ENCODE data around the gene SUGCT.
A peak's percentile ranks its signal among the peaks of the same experiment; 100 is the strongest.

The SUGCT gene

DNA sequence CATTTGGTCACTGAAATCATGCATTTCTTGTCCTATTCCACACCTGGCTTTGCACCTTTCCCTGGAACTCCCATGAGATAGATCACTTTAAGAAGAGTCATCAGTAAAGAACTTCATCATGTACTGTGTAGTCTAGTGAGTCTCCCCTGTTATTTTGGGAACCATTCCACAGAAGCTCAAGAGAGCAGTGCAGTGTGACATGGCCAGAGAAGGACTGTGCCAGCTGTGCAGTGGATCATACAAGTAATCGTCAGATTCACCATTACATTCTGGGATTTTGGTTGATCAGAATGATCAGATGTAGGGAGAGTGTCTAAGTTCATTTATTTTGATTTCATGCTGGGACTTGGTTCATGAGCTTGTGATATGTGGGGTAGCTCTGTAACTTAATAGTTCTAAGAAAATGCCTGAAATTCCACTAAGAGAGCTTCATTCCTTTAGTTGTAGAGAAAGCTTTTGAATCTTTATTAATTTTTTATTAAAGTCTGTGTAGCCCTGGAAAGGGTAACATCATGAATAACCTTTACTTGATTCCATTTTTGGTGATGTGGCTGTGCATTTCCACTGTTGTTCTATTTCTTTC lies 166.8 kb downstream of the SUGCT start:
- no peak for TF ChIP-seq CTCF (IDR thresholded peaks at IDR 0.05; ENCODE audit: extremely low read depth, insufficient read depth, missing control alignments)
- in situ Hi-C loops (cut with MboI; ENCODE audit: low pct_unique_long_range_greater_than_20kb, low sequenced_read_pairs, unreplicated experiment), result no loop called here
- DNase-seq (ENCODE audit: low spot score), result no peak

GRCh38 chr7:40303996-40304395 lies 169.2 kb downstream of the SUGCT start:
- no peak for DNase-seq (ENCODE audit: low spot score)
- in situ Hi-C loops (cut with MboI; ENCODE audit: low pct_unique_long_range_greater_than_20kb, low sequenced_read_pairs, unreplicated experiment), result no loop called here
- TF ChIP-seq CTCF (IDR thresholded peaks at IDR 0.05; ENCODE audit: extremely low read depth, insufficient read depth, missing control alignments), result no peak

- TF ChIP-seq CTCF (IDR thresholded peaks at IDR 0.05; ENCODE audit: extremely low read depth, insufficient read depth, missing control alignments), result no peak
- no peak for DNase-seq (ENCODE audit: low spot score)
- in situ Hi-C loops (cut with MboI; ENCODE audit: low pct_unique_long_range_greater_than_20kb, low sequenced_read_pairs, unreplicated experiment), result no loop called here
Measured at GRCh38 chr7:40305229-40305628, 170.4 kb downstream of the SUGCT start.

DNA sequence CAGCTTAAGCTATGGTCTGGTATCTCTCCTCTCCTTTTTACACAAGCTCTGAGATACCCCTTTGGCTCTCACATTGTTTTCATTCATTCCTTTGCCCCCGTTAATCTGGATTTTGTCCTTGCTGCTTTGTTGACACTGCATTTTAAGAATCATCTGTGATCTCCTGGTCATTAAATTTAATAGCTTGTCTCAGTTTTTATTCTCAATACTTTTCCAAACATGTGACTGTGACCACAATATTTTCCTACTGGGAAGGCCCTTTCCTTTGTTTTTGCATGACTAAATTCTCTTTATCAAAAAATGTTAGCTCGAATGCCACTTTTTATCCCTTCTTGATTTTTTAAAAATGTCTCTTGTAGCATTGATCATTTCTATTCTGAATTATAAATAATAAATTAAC lies 171.2 kb downstream of the SUGCT start:
- DNase-seq (ENCODE audit: low spot score), result no peak
- in situ Hi-C loops (cut with MboI; ENCODE audit: low pct_unique_long_range_greater_than_20kb, low sequenced_read_pairs, unreplicated experiment), result no loop called here
- no peak for TF ChIP-seq CTCF (IDR thresholded peaks at IDR 0.05; ENCODE audit: extremely low read depth, insufficient read depth, missing control alignments)

DNA sequence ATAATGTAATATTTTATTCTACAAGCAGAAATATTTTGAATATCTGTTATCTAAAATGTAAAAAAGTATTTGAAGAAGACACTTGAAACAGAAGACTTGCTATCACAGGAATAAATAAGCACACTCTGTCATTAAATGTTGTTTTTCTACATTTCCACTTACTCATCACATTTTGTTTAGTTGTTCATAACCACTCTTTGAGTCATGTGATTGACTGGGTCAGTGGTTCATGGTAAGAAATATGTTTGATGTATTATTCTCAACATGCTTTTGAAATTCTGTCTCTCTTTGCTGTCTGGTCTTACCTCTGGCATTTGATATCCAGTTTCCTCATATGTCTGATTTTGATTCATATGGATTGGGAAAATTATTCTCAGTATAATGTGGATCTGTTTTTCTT lies 171.8 kb downstream of the SUGCT start:
- DNase-seq (ENCODE audit: low spot score), result no peak
- in situ Hi-C loops (cut with MboI; ENCODE audit: low pct_unique_long_range_greater_than_20kb, low sequenced_read_pairs, unreplicated experiment), result no loop called here
- no peak for TF ChIP-seq CTCF (IDR thresholded peaks at IDR 0.05; ENCODE audit: extremely low read depth, insufficient read depth, missing control alignments)

GRCh38 chr7:40310258-40310657 lies 175.5 kb downstream of the SUGCT start:
- no peak for TF ChIP-seq CTCF (IDR thresholded peaks at IDR 0.05; ENCODE audit: extremely low read depth, insufficient read depth, missing control alignments)
- in situ Hi-C loops (cut with MboI; ENCODE audit: low pct_unique_long_range_greater_than_20kb, low sequenced_read_pairs, unreplicated experiment), result no loop called here
- DNase-seq (ENCODE audit: low spot score), result no peak

GRCh38 chr7:40311307-40311706 lies 176.5 kb downstream of the SUGCT start:
- no peak for TF ChIP-seq CTCF (IDR thresholded peaks at IDR 0.05; ENCODE audit: extremely low read depth, insufficient read depth, missing control alignments)
- in situ Hi-C loops (cut with MboI; ENCODE audit: low pct_unique_long_range_greater_than_20kb, low sequenced_read_pairs, unreplicated experiment), result no loop called here
- peak; percentile 37 for DNase-seq (ENCODE audit: low spot score)

Measured in GM13977 (cell line).